CD4-positive, alpha-beta T cell treated with Interferon alpha-2 for 1 hour (primary cell): ENCODE data around the gene GARNL3.
A peak's percentile ranks its signal among the peaks of the same experiment; 100 is the strongest.

Experiments
- DNase-seq, 2 donors: peaks; one replicate each; pipeline ENCODE4 v3.0.0-alpha.2; 2020 to 2022

GARNL3 gene

GRCh38 chr9:127280880-127281660 is 16.5 kb downstream of the GARNL3 start:
- DNase-seq: no peak

DNA sequence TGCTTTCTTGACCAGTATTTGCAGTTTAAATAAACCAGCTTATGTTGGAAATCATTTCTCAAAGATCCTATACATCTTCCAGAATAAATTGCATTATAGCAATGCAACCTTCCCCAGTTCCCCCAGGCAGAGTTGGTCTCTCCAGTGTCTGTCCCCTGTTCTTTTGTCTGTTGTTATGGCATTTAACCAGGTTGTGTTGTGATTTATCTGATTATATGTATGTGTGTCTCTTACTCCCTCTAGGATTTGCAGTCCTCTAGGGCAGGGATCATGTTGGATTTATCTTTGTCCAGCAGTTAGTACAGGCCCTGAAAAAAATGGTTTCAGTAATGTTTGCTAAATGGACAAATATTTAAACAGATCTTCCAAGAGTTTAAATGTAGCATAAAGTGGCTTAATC is 17.3 kb downstream of the GARNL3 start:
- DNase-seq: no peak

DNA sequence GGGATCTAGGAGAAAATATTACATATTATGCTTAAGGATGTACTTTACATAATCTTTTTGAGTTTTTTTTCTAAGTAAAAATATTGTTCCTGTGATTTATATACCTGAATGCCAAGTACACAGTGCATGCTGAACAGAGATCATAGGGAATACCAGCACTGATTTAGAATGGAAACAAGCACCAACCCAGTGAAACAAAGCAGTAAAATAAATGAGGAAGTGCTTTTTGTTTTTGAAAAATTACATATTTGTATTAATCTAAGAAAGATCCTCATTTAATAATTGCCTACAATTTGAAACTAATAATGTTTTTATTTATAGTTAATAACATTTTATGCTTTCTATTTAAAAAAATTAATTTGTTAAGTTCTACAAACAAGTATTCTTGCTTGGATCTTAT is 18.0 kb downstream of the GARNL3 start:
- no peak for DNase-seq

- no peak for DNase-seq
These were observed 18.6 kb downstream of the GARNL3 start for GRCh38 chr9:127283135-127283534.

DNA sequence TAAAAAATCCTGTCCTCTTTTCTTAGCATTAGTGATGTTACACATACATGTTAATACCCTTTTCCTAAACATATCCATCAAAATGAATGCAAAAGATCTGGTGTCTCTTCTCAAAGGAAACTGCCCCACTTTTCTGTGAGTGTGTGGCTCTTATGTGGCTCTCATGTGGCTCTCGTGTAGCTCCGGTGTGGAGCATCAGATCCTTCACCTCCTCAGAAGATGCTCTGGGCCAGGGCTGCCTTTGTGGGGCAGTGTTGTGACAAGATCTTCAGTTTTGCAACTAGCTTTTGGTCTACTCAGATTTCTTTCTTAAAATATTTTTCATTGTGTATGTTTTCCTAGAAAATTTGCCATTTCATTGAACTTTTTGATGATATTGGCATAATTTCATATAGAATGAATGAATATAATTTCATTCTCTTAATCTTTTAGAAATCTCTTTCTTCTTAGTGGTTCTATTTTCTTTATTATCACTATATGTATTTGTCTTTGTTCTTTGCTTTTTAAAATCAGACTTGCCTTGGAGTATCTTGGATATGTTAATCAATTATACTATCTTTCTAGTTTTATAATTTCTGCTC is 19.4 kb downstream of the GARNL3 start:
- peak in 1 of 2 donors; percentile 35 for DNase-seq

GRCh38 chr9:127285965-127286364 is 21.4 kb downstream of the GARNL3 start:
- DNase-seq: no peak

- no peak for DNase-seq
These were observed 26.0 kb downstream of the GARNL3 start for GRCh38 chr9:127290561-127291065.

- DNase-seq: no peak
These were observed 26.7 kb downstream of the GARNL3 start for GRCh38 chr9:127291246-127291778.

- no peak for DNase-seq
These were observed 27.8 kb downstream of the GARNL3 start for GRCh38 chr9:127292415-127292814.

DNA sequence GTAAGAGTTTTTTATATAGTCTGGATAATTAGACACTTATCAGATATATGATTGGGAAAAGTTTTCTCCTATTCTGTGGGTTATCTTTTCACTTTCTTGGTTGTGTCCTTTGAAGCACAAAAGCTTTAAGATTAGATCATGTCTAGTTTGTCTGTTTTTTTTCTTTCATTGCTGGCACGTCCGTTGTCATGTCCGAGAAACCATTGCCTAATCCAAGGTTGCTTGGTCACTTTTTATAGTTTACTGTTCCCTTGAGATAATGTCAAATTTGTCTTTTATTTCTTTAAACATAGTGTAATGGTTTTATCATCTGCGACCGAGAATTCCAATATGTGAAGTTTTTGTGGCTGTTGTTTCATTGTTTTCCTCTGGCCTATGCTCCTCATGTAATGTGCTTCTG is 28.8 kb downstream of the GARNL3 start:
- no peak for DNase-seq

- no peak for DNase-seq
These were observed 29.2 kb downstream of the GARNL3 start for GRCh38 chr9:127293767-127294166.

DNA sequence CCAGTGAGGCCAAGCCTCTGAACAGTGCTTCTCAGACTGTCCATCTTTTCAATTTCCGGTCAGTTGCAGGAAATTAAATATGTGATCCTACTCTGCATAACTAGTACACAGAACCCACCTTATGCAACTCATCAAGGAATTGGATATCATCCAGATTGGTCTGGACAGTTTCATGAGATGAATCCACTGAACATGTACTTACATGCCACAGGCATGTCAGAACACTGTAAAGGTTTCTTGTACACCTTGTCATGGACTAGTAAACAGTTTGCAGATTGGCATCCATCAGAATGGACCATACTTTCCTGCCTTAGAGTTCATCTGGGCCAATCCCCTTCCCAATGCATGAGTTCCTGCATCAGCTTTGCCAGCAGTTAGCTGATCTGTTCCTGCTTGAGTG is 30.4 kb downstream of the GARNL3 start:
- no peak for DNase-seq

DNA sequence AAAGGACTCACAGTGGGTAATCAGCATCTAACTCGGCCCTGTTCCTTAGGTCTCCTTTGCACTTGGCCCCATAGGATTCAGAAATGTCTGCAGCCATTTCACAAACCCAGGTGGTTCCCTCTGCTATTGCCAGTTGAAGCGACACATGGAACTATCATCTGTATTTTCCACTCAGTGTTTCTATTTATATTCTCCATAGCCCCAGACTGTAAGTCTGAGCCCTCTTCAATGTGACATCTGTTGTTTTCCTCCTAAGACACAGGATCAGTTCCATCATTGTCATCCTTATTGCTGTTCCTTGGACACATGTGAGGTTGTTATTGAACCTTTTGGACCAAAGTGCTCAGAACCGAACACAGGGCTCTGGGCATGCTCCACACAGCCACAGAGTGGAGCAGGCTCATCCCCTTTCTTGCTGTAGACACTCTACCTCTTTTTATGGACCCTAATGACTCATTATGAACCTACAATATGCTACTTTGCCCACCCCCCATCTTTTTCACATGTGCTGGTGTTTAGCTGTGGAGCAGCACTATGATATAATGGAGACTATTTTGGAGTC is 36.4 kb downstream of the GARNL3 start:
- DNase-seq: no peak

DNA sequence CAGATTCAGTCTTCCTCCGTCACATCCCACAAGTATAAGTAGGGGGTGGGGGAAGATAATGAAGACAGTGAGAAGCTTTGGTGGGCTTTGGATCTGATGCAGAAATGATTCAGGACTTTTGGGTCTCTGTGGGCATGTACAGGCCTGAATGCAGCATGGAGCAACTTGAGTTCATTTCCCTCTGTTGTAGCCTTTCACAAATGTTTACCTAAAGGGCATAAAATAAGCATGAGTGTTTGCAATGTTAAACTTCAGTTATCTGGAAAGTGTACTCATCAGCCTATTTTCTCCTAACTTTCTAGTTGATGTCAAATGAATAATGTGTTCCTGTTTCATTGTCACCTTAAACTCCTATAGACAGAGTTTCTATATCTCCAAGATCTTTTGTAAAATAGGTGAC is 39.3 kb downstream of the GARNL3 start:
- DNase-seq: no peak

GRCh38 chr9:127305206-127305837 is 40.7 kb downstream of the GARNL3 start:
- no peak for DNase-seq

DNA sequence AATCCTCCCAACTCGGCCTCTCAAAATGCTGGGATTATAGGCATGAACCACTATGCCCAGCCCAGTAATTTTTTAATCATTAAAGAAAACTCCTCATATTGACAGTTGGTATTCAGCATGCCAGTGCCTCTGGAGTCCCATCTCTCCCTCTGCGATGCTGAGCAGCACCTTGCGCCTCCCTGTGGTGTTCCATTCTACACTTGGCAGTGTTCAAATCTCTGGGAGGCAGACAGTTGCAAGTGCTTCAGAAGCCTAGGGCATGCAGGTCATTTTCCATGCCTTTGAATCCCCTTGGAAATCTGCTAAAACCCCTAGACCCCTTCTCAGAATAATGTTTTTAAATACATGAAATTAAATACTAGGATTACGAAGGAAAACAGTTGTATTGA is 41.3 kb downstream of the GARNL3 start:
- DNase-seq: no peak

GRCh38 chr9:127307802-127308201 is 43.2 kb downstream of the GARNL3 start:
- DNase-seq: no peak

DNA sequence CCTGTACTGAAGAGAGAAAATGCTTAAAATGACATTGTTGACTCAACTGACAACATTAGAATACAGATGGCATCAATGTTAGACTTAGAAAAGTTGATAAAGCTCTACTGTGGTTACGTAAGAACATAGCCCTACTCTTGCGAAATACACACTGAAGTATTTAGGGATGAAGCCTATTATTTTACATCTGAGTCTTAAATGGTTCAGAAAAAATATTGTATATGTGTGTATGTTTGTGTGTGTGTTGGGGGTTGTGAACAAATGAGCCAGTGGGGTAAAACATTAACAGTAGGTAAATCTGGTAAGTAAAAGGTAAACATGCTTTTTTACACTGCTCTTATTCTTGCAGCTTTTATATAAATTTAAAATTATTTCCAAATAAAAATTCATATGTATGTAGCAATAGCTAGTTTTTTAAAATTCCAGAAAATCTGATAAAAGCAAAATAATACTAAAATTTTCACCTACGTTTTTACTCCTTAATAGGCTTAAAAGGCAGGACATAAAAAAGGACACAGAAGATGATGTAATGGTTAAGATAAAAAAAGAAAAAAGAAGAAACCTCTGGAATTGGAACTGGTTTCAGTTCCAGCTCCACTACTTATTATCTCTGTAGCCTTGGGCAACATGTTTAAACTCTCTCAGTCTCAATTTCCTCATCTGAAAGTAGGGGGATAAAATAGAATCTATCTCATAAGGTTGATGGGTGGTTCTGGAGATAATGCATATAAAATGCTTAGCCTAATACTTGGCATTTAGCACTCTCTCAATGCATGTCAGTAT is 44.3 kb downstream of the GARNL3 start:
- no peak for DNase-seq

DNA sequence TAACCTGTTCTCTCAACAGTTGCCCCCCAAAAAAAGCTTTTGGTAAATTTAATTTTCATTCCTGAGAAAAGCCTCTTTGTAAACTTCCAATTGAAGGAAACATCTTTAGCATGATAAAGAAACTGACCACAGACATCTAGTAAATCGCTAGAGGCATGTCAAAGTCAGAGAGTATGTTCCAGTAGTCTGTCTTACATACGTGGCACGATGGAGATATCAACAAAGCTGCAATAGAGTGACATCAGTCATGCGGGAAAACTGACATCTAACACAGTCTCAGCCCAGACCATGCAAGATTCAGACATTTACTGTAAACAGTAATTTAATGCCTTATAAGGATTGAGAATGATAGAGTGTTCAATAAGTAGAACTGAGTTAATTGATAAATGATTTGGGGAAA is 45.1 kb downstream of the GARNL3 start:
- no peak for DNase-seq

DNA sequence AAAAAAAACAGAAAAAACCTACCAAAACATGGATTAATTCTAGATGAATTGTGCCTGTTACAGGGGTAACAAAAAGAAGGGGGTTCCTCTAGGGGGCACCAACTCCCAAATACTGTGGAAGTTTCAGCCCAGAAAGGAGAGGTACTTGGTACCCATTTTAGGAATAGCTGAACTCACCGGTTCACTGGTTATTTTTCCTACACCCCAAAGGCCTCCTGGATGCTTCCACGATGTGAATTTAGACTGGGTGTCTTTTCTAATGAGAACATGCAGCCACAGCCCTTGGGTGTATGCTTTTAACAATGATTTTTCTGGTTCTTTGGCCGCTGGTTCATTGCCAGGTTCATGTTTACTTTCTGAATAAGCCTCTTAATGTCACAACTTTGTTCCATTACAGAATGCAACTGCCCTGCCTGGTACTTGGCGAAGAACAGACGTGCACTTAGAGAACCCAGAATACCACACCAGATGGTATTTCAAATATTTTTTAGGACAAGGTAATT is 46.7 kb downstream of the GARNL3 start:
- DNase-seq: peak in 1 of 2 donors; percentile 52

- no peak for DNase-seq
These were observed 48.5 kb downstream of the GARNL3 start for GRCh38 chr9:127313042-127313560.

DNA sequence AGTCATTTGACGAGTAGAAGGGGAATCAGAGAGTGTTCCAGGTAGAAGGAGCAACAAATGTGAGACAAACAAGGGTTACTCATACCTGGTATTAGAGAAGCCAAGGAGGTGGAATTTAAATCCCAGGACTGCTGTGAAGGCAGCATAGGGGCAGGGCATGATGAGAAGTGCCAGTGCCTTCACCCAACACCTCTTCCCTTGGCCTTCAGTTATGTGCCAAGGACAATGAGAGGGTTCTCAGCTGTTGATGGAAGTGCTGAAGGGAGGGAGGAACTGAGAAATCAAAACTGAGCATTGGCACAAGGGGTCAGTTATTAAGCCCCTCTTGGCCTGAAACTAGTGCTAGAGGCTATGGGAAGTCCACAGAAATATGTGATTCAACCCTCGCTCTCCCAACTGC is 50.3 kb downstream of the GARNL3 start:
- no peak for DNase-seq
